ENCODE data around the gene IFITM5. TPM values are rescaled to one million over a fixed set of nuclear protein-coding genes. Genes with fewer than 3 reads are reported as not detected.

Gene IFITM5
- total and polyA plus RNA-seq, 2 donors from 2014 or later, result not detected

DNA sequence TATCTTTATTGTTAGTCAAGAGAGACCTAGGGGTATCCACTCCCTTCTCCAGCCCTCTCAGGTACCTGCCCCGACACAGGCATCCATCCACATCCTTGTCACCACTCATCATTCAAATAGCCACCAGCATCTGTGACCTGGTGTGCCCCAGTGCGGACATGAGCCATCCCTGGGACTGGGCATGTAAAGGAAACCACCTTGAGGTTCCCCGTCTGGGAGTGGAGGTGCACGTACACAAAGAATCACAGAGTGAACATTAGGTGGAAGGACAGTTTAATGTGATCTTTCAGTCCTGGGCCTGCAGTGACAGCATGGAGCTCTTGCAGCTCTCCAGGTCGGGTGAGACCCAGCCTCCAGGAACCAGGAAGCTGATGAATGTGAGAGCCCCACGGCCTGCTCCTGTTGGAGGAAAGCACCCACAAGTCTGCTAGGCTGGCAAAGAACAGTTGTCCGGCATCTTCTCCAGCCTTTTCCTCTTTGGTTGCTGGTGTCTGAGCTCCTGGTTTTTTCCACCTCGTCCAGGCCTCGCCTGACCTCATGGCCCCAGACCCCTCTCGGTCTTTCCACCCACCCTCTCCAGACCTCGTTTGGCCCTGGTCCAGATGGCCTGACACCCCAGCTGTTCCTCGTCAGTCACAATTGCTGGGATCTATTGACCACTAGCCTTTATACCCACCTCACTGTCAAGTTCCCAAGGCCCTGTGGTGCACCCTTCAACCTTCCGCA is 46.0 kb downstream of the IFITM5 start:
- no peak overlapping the region for H3K4me3 ChIP-seq (ENCODE audit: low read length in 3 of 3)
- no peak for DNase-seq
- no peak for FAIRE-seq
- no peaks in the 10 kb centered on the region for H3K4me1 ChIP-seq (ENCODE audit: control insufficient read depth in 2 of 3, insufficient read depth in 2 of 3, low read depth in 1 of 3, low read length in 3 of 3)
- H3K27me3 ChIP-seq (ENCODE audit: control insufficient read depth, insufficient read depth, low read length), result no peaks in the 10 kb centered on the region
- H3K36me3 ChIP-seq (ENCODE audit: control insufficient read depth in 2 of 3, insufficient read depth in 3 of 3, low read length in 3 of 3), result peaks cover 6 to 25% (median 24%) of the 10 kb centered on the region in 3 donors
- intact Hi-C loops (cut with DNase I), result no loop called here
- H3K9me3 ChIP-seq (ENCODE audit: control insufficient read depth in 2 of 3, insufficient read depth in 1 of 3, low read length in 3 of 3), result no peaks in the 10 kb centered on the region
- H3K9ac ChIP-seq (ENCODE audit: low read length in 3 of 3), result no peak overlapping the region
- no peak overlapping the region for H3K27ac ChIP-seq (ENCODE audit: low read depth in 2 of 2, low read length in 2 of 2)
- TF ChIP-seq CTCF (IDR thresholded peaks at IDR 0.05; ENCODE audit: borderline replicate concordance, extremely low read depth, insufficient read depth), result no peak

GRCh38 chr11:252666-253065 is 46.7 kb downstream of the IFITM5 start:
- no peak for TF ChIP-seq CTCF (IDR thresholded peaks at IDR 0.05; ENCODE audit: borderline replicate concordance, extremely low read depth, insufficient read depth)
- Histone ChIP-seq H3K4me1 (ENCODE audit: control insufficient read depth in 2 of 3, insufficient read depth in 2 of 3, low read depth in 1 of 3, low read length in 3 of 3) (no peaks in the 10 kb centered on the region), H3K36me3 (ENCODE audit: control insufficient read depth in 2 of 3, insufficient read depth in 3 of 3, low read length in 3 of 3) (peaks cover 6 to 27% (median 26%) of the 10 kb centered on the region in 3 donors), H3K27me3 (ENCODE audit: control insufficient read depth, insufficient read depth, low read length) (no peaks in the 10 kb centered on the region), H3K9me3 (ENCODE audit: control insufficient read depth in 2 of 3, insufficient read depth in 1 of 3, low read length in 3 of 3) (no peaks in the 10 kb centered on the region), H3K27ac (ENCODE audit: low read depth in 2 of 2, low read length in 2 of 2) (no peak overlapping the region), H3K4me3 (ENCODE audit: low read length in 3 of 3) (no peak overlapping the region), H3K9ac (ENCODE audit: low read length in 3 of 3) (no peak overlapping the region)
- DNase-seq, result no peak
- intact Hi-C loops (cut with DNase I), result no loop called here
- FAIRE-seq, result no peak

DNA sequence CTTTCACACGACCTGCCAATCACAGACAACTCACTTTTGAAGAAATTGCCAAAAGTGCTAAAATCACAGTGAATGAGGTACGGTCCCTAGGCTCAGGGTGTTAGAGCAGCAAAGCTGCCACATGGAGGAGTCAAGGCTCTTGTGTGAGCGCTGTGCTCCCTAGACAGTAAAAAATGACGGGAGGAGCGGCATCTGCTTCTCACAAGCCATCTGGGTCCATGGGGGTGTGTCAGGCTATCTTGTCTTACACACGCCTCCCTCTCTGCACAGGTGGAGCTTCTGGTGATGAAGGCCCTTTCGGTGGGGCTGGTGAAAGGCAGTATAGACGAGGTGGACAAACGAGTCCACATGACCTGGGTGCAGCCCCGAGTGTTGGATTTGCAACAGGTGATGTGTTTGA is 47.8 kb downstream of the IFITM5 start:
- H3K36me3 ChIP-seq (ENCODE audit: control insufficient read depth in 2 of 3, insufficient read depth in 3 of 3, low read length in 3 of 3), result peaks cover 8 to 35% (median 33%) of the 10 kb centered on the region in 3 donors
- DNase-seq, result no peak
- H3K9me3 ChIP-seq (ENCODE audit: control insufficient read depth in 2 of 3, insufficient read depth in 1 of 3, low read length in 3 of 3), result no peaks in the 10 kb centered on the region
- H3K27ac ChIP-seq (ENCODE audit: low read depth in 2 of 2, low read length in 2 of 2), result no peak overlapping the region
- no peaks in the 10 kb centered on the region for H3K27me3 ChIP-seq (ENCODE audit: control insufficient read depth, insufficient read depth, low read length)
- no peak for TF ChIP-seq CTCF (IDR thresholded peaks at IDR 0.05; ENCODE audit: borderline replicate concordance, extremely low read depth, insufficient read depth)
- no peak for FAIRE-seq
- no peaks in the 10 kb centered on the region for H3K4me1 ChIP-seq (ENCODE audit: control insufficient read depth in 2 of 3, insufficient read depth in 2 of 3, low read depth in 1 of 3, low read length in 3 of 3)
- H3K4me3 ChIP-seq (ENCODE audit: low read length in 3 of 3), result no peak overlapping the region
- no peak overlapping the region for H3K9ac ChIP-seq (ENCODE audit: low read length in 3 of 3)
- intact Hi-C loops (cut with DNase I), result no loop called here
